ENCODE measurements around the gene GPR78.
"Not testable (repeated sequence)": the region's sequence is repeated elsewhere in the genome, so short reads cannot be mapped to it uniquely, and the experiment has no call there.

The GPR78 gene

DNA sequence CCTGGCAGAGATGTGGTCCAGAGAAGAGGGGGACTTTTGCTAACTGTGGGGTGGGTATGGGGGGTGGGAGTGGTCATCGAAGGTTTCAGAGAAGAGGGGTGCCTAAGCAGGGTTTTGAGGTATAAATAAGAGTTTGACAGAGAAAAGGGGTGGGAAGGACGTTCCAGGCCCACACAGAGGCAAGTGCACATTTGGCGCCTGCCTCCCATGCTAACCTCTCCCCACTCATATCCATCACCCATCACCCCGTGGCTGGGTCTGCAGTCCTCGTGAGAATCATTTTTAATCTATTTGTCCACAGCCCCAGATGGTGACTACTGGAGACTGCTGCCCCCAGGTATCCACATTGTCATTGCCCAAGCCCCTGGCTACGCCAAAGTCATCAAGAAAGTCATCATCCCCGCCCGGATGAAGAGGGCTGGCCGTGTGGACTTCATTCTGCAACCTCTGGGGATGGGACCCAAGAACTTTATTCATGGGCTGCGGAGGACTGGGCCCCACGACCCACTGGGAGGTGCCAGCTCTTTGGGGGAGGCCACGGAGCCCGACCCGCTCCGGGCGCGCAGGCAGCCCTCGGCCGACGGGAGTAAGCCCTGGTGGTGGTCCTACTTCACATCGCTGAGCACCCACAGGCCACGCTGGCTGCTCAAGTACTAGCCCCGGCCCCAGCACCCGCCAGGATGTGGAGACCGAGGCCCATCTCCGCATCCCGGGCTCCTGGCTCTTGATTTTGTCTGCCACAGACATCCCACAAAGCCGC, 38.9 kb downstream of the GPR78 start:
- DNase-seq, result no peak

DNA sequence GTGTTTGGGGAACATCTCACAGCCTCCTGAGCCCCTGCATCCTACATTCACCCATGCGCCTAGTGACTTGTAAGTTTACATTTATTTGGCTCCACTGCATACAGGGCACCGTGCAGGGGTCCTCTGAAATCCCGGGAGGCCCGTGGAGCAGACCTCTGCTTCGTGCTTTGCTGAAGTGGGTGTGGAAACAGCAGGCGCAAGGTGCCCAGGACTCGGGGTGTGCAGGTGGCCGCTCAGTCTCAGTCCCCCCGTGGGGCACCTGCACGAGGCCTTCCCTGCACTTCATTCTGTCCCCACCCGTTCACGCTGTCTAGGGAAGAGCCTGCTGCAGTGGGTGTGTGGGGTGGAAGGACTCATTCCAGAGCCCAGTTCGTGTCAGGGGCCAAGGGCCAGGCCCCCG, 40.9 kb downstream of the GPR78 start:
- not testable (repeated sequence) for DNase-seq

DNA sequence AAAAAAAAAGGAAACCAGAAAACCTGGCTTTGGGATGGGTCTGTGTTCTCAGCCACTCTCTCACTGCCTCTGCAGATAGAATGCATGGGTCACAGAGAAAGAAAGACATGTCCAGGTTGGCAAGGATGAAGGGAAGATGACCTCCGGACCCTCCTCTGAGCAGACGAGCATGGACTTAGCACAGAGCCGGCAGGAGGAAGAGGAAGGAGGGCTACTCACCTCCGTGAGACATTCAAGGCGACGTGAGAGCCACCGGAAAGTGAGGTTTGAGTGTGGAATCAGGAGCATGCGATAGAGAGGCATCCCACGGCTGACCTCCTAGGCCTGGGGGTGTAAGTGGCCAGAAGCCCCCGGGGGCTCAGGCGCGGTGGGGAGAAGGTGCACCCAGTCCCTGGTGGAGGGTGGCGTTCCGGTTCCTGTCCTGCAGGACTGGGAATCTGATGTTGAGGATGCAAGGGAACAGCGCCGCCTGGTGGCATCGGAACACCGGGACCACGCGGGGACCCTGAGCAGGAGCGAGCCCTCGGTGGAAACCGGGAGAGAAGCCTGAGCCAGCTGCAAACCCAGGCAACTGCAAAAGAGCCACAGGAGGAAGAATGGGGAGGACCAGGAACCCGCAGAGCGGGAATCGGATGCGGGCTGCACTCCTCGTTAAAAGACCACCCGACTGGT, 44.5 kb downstream of the GPR78 start:
- not testable (repeated sequence) for DNase-seq

- not testable (repeated sequence) for DNase-seq
These were observed 50.2 kb downstream of the GPR78 start for GRCh38 chr4:8630240-8630905.

- not testable (repeated sequence) for DNase-seq
These were observed 51.7 kb downstream of the GPR78 start for GRCh38 chr4:8631896-8632295.

DNA sequence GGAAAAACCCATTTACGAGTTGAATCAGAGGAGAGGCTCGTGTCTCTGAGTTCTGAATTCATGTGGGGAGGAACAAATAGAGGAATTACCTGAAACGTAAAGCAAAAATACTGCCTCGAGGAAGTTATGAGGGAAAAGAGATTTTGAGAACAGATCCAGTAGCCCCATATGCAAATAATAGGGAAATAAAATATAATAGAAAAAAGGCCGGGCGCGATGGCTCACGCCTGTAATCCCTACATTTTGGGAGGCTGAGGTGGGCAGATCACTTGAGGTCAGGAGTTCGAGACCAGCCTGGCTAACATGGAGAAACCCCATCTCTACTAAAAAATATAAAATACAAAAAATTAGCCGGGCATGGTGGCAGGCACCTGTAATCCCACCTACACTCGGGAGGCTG, 54.6 kb downstream of the GPR78 start:
- DNase-seq, result not testable (repeated sequence)

DNA sequence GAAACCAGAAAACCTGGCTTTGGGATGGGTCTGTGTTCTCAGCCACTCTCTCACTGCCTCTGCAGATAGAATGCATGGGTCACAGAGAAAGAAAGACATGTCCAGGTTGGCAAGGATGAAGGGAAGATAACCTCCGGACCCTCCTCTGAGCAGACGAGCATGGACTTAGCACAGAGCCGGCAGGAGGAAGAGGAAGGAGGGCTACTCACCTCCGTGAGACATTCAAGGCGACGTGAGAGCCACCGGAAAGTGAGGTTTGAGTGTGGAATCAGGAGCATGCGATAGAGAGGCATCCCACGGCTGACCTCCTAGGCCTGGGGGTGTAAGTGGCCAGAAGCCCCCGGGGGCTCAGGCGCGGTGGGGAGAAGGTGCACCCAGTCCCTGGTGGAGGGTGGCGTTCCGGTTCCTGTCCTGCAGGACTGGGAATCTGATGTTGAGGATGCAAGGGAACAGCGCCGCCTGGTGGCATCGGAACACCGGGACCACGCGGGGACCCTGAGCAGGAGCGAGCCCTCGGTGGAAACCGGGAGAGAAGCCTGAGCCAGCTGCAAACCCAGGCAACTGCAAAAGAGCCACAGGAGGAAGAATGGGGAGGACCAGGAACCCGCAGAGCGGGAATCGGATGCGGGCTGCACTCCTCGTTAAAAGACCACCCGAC, 55.8 kb downstream of the GPR78 start:
- not testable (repeated sequence) for DNase-seq

Data from CD4-positive, alpha-beta T cell treated with Interleukin-17A for 1 hour (primary cell).